Measurements from ENCODE around the gene DCANP1. TPM values are rescaled to one million over a fixed set of nuclear protein-coding genes. Genes with fewer than 3 reads are reported as not detected.

Gene DCANP1
- total and polyA plus RNA-seq, 9 of the 15 experiments (the other 6 are each of a cell fraction or from before 2014, with no cell fraction given), result not detected

DNA sequence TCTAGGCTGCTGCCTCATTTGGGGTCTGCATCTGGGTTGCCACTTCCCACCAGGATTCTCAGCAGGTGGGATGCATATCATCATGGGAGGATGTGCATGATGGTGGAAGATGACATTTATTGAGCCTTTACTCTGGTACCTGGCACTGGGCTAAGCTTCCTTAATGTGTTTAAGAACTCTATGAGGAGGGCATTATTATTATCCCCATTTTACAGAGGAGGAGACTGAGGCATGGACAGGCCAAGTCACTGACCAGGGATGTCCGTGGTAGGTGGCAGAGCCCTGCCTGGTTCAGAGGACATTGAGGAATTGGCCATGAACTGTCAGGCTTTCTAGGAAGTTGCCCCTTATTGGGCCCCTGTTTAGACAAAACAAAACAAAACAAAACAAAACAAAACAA lies 36.1 kb upstream of the DCANP1 start:
- peaks cover 29 to 41% of the 10 kb centered on the region in 2 experiments for H3K4me1 ChIP-seq (replicated peaks in 1 of 2; ENCODE audit: control insufficient read depth in 2 of 2, insufficient read depth in 2 of 2, low read length in 2 of 2)
- intact Hi-C loops (cut with micrococcal nuclease), result no loop called here
- no peaks in the 10 kb centered on the region for H3K36me3 ChIP-seq (ENCODE audit: control insufficient read depth, insufficient read depth, low read length)
- FAIRE-seq (no peak), DNase-seq (ENCODE audit: extremely low read depth in 1 of 4, low spot score in 3 of 4) (no peak), ATAC-seq (no peak)
- no peak overlapping the region for H3K4me2 ChIP-seq (ENCODE audit: insufficient read depth, low read length)
- POLR2A ChIA-PET, result interaction anchor here (1.1 kb wide), 1 partner anchor 10 kb away, joined by 3 read pairs; no protein-coding TSS in a partner anchor
- no TSS peak for BruUV-seq (replicated peaks)
- in situ Hi-C loops (cut with MboI), result no loop called here
- H3K27me3 ChIP-seq (ENCODE audit: control insufficient read depth in 2 of 2, insufficient read depth in 2 of 2, low read length in 2 of 2), result no peaks in the 10 kb centered on the region; a peak in 2 of 5 replicates
- TF ChIP-seq CREB1 (IDR thresholded peaks at IDR 0.05) (no peak), CREB1 (CRISPR knock-in tag; IDR thresholded peaks at IDR 0.05) (no peak), ARID2 (IDR thresholded peaks at IDR 0.05) (no peak), ZNF175 (CRISPR knock-in tag; IDR thresholded peaks at IDR 0.05; ENCODE audit: low read depth) (no peak), TFAM (CRISPR knock-in tag; conservative IDR thresholded peaks at IDR 0.05) (no peak), RBM25 (IDR thresholded peaks at IDR 0.05; ENCODE audit: low read depth, low read length, severe bottlenecking) (peak; percentile 80), FOXK1 (CRISPR knock-in tag; IDR thresholded peaks at IDR 0.05; ENCODE audit: borderline replicate concordance) (0 out of 2 replicates have a peak, but pooled peaks have one; percentile 37)
- no peak overlapping the region for H2AFZ ChIP-seq (ENCODE audit: low read depth, low read length)
- no peaks in the 10 kb centered on the region for H4K20me1 ChIP-seq (replicated peaks; ENCODE audit: control insufficient read depth, insufficient read depth, low read length)
- peaks cover 9% of the 10 kb centered on the region for H3K9me1 ChIP-seq (ENCODE audit: control insufficient read depth, insufficient read depth, low read length)
- H3K27ac ChIP-seq (ENCODE audit: extremely low read depth, low read depth, low read length), result no peak overlapping the region
- H3K9ac ChIP-seq (ENCODE audit: insufficient read depth in 1 of 2, low read depth in 2 of 2, low read length in 2 of 2), result no peak overlapping the region; a peak in 1 of 4 replicates
- CTCF ChIA-PET (ENCODE audit: low intra/inter-chr PET ratio), result no interaction called here
- H3K79me2 ChIP-seq (ENCODE audit: control insufficient read depth, insufficient read depth, low read length), result no peaks in the 10 kb centered on the region; the same call in 2 of the 3 replicates
- 19% methylated on average over 1 of the region's 1 CpG for WGBS (ENCODE audit: insufficient coverage, low coverage, missing lambda C conversion rate)
- no peak overlapping the region for H3K4me3 ChIP-seq
- H3K9me3 ChIP-seq (replicated peaks; ENCODE audit: control insufficient read depth, insufficient read depth, low read depth, low read length), result no peaks in the 10 kb centered on the region
